ENCODE results near the gene TTL.
"Not testable (repeated sequence)": the region's sequence is repeated elsewhere in the genome, so short reads cannot be mapped to it uniquely, and the experiment has no call there.

Gene TTL

GRCh38 chr2:112524276-112524675 is 42.3 kb downstream of the TTL start:
- not testable (repeated sequence) for DNase-seq

DNA sequence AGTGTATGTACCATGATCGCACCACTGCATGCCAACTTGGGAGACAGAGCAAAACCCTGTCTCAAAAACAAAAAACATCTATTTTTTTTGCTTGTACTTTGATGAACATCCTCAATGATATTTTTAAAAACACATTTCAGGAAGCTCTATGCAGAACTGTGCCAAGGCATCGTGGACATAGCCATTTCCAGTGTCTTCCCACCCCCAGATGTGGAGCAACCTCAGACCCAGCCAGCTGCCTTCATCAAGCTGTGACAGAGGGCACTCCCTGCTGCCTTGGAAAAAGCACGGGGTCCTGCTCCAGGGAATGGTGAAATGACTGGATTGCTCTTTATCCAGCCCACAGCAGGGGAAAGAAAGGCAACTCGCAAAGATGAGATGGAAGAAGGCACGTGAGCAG is 46.6 kb downstream of the TTL start:
- no peak for DNase-seq

DNA sequence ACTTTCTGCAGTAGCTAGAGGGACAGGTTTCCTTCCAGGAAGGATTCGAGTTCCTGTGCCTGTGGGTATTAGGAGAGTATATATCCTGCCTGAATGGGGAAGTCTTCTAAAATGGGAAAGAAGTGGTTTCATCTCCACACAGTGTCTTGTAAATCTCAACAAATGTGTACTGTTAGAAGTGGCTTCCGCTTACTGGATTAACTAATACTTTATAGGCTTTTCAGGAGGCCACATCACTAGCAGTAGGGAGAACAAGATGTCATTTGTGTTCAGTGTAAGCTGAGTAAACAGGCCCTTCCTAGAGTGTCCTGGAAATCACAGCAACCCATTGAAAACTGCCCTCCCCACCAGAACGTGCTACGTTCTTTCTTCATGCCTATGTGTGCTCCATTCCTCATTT is 47.8 kb downstream of the TTL start:
- DNase-seq = no peak

DNA sequence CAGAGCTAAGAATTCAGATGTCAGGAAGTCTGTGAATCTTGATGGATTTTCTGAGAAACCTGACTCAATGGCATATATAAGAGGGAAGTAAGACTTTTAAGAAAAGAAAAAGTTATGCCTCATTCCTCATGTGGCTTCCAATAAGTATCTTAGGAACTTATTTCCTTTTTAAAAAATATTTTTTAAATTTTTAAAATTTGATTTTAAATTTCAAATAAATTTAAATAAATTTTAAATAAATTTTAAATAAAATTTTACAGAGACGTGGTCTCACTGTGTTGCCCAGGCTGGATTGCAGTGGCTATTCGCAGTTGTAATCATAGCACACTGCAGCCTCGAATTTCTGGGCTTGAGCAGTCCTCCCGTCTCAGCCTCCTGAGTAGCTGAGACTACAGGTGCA is 48.8 kb downstream of the TTL start:
- no peak for DNase-seq

GRCh38 chr2:112534826-112535225 is 52.9 kb downstream of the TTL start:
- DNase-seq = no peak

- not testable (repeated sequence) for DNase-seq
Observed at GRCh38 chr2:112536665-112537064, 54.7 kb downstream of the TTL start.

GRCh38 chr2:112539306-112539705 is 57.4 kb downstream of the TTL start:
- DNase-seq = no peak

DNA sequence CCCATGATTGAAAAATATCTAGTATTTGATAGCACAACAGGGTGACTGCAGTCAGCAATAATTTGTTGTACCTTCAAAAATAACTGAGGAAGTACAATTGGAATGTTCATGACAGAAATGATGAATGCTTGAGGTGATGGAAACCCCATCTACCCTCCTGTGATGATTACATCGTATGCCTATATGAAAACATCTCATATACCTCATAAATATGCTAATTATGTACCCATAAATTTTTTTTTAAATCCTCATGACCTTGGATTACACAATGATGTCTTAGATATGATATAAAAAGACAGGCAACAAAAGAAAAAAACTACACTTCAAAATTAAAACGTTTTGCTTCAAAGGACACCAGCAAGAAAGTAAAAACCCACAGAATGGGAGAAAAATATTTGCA is 59.0 kb downstream of the TTL start:
- no peak for DNase-seq

GRCh38 chr2:112541315-112542122 is 59.6 kb downstream of the TTL start:
- DNase-seq = peak; percentile 93

DNA sequence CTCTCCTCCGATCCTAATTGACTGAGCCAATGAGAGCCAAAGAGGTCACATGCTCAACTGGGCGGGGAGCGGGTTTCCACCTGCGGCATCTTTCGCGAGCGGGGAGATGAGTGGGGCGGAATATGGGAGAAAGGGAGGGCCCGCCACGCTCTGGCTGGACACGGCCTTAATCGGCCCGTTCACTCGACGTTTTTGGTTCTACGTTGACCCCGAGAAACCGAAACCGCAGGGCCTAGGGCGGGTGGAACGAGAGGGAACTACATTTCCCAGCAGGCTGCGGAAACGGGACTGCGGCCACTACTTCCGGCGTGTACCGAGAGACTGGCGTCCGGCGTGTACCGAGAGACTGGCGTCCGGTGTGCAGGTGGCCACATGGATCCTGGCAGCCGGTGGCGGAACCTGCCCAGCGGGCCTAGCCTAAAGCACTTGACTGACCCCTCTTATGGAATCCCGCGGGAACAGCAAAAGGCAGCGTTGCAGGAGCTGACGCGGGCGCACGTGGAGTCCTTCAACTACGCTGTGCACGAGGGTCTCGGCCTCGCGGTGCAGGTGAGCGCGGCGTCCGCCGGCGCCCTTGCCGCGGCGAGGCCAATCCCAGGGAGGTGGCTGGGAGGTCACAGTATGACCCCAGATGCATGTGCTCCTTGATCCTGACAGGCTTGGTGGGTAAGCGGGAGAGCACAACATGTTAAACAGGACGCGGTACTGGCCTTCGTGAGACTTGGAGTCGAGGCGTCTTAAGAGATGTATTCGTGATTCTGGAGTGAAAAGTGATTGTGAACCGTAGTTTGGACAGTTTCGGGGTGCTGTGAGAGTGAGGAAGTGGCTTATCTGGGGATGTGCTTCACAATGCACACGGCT is 60.4 kb downstream of the TTL start, which contains the start of gene POLR1B:
POLR1B (plus strand) TSS at position 343 of the 861 bp plus-strand sequence; CDS start at position 373, 30 bp downstream.
- DNase-seq = peak; percentile 97

GRCh38 chr2:112542984-112543661 is 61.2 kb downstream of the TTL start:
- peak; percentile 57 for DNase-seq

DNA sequence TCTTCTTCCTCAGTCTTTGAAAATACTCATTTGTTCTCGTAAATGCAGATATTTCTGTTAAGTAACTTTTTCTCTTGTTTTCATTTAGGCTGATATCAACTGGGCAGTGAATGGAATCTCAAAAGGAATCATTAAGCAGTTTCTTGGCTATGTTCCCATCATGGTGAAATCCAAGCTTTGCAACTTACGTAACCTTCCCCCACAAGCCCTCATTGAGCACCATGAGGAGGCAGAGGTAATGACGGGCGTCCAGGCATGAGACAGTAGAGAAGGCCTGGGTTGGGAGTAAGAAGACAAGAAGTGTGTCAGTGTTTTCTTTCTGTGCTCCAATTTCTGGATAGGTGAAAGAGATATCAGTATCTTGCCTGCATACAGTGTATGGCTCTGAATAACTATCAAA is 65.4 kb downstream of the TTL start:
- no peak for DNase-seq

DNA sequence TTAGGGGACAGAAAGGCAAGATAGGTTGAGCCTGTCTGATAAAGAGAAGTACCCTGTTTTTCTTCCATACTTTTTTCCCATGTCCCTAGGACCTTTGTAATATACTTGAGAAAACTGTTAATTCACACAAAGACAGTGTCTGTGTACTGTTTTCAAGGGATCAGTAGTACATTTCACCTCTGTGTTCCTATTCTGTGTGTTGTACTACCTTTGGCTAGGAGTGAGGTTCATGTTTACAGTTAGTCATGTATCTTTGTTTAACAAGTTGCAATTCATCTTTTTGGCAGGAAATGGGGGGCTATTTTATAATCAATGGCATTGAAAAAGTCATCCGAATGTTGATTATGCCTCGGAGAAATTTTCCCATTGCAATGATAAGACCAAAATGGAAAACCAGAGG is 67.0 kb downstream of the TTL start:
- no peak for DNase-seq

DNA sequence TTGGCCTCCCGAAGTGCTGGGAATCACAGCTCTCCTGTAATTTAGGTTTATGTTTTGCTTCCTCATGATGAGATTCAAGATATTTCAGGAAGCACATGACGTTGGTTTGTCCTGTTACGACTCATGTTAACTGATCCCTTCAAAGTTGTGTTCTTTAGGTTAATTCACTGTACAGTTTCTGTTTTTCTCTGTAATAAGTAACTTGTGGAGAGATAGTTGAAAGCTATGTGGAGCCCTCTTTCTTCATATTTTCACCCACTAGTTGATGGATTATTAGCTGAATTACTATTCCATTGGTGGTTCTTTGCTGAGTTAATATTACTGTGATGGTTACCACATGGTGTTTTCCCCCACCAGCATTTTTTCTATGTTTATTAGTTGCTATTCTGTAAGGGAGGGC is 84.1 kb downstream of the TTL start:
- no peak for DNase-seq

GRCh38 chr2:112566508-112566907 is 84.6 kb downstream of the TTL start:
- DNase-seq = not testable (repeated sequence)

GRCh38 chr2:112572005-112572404 is 90.0 kb downstream of the TTL start:
- DNase-seq = no peak

GRCh38 chr2:112577756-112578155 is 95.8 kb downstream of the TTL start:
- no peak for DNase-seq

GRCh38 chr2:112579241-112579640 is 97.3 kb downstream of the TTL start:
- DNase-seq = peak; percentile 63

DNA sequence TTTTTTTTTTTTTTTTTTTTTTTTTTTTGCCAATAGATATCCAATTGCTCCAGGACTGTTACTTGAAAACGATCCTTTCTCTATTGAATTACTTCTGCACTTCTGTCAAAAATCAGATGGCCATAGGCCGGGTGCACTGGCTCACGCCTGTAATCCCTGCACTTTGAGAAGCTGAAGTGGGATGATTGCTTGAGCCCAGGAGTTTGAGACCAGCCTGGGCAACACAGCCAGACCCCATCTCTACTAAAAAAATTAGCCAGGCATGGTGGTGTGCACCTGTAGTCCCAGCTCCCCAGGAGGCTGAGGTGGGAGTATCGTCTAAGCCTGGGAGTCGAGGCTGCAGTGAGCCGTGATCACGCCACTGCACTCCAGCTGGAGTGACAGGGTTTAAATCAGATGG is 98.1 kb downstream of the TTL start:
- DNase-seq = no peak

- peak; percentile 89 for DNase-seq
Observed at GRCh38 chr2:112582314-112582746, 100.4 kb downstream of the TTL start.

DNA sequence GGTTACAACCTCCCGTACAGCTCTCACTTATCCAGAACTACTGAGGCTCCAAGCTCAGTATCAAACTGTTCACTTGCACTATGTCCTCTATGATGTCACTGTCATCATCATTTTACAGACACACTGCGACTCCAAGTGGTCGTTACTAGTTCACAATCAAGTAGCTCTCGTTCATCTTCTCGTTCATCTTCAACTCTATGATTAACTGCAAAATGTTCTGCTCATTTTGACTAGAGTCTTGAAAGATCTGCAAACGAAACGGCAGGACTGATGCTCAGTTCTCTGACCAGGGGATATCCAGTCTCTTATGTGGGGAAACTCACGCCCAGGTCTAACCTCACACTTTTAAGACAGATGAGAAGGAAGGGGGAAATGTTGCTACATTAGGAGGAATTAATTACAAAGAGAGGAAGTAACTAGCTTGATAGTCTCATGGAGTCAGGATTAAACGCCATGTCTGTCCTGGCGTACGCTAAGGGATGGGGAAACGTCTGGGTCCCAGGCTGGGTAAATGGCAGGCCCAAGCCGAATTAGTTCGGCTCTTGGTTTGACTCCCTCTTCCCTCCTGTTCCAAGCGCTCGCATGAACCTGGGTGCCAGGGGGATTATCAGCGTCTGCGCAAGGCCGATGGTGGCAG is 101.7 kb downstream of the TTL start:
- no peak for DNase-seq

DNA sequence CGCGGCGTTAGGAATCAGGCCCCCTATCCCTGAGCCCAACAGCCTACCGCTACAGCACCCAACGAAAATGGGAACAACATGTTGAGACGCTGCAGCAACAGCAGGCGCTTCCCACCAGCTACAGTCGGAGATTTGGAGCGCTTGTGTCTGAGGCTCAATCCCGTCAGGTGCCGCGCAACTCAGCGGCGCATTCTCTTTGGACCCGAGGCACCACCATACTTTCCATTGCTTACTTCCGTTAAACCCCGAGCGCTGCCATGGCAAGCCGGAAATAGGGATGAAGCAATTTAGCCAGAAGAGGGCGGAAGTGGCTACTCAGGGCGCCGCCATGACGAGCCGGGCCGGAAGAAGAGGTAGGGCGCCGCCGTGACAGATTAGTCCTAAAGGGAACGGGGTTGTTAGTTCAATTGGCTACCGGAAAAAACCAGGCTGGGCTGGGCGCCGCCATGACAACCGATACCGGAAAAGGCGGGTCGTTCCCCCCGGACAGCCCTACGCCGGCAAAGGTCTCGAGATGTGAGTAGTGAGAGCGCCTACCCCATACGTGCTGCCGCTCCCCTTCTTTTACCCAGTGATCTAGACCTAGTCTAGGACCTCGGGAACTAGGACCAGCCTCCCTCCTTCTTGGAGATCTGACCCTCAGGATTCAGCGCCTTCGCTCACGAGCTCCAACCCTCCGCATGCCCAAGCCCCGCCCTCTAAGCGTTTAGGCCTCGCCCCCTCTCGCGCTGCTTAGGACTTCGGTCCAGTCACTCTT is 102.4 kb downstream of the TTL start, which contains the start of gene CHCHD5:
CHCHD5 (plus strand) TSS at position 476 of the 757 bp plus-strand sequence; CDS start at position 515, 39 bp downstream.
- DNase-seq = peak; percentile 99

Data from DMS53 (cell line).